H1 (cell line): ENCODE data around the gene PLCB4. TPM values are rescaled to one million over a fixed set of nuclear protein-coding genes. Genes with fewer than 3 reads are reported as not detected.

Experiments used
- CTCF ChIA-PET: fragments of 300-600 bp; sonication (Branson Sonifier 250); formaldehyde crosslinking; loops from one replicate; lab custom pipeline; 2021; ENCODE audit not compliant: partially characterized antibody; lab: Charles Lee
- POLR2A ChIA-PET: fragments of 300-600 bp; sonication (Branson Sonifier 250); formaldehyde crosslinking; loops from one replicate; lab custom pipeline; 2021; ENCODE audit warnings: inconsistent platforms; ENCODE audit not compliant: partially characterized antibody; lab: Charles Lee
- DNase-seq, 2 experiments: peaks; one replicate each; pipeline versions ENCODE4 v3.0.0 to v3.0.0-alpha.2; 2010 to 2022; ENCODE audit warnings: low spot score in 2 of 2, low read depth in 1 of 2, mixed read lengths in 1 of 2
- FAIRE-seq: peaks from 2 replicates; lab custom pipeline; 2011; peaks lifted over from hg19 to GRCh38; lab: Jason Lieb, UNC
- H2AFZ ChIP-seq: 2 replicates; pipeline ENCODE4 v1.8.1; 2012; ENCODE audit warnings: low read length, inconsistent platforms
- H2AK5ac ChIP-seq: 2 replicates; pipeline ENCODE4 v1.6.1; 2013; ENCODE audit warnings: low read depth, low read length
- H2BK120ac ChIP-seq: replicated peaks from 2 replicates; pipeline ENCODE3; 2013; ENCODE audit warnings: low read depth, low read length, inconsistent platforms
- H2BK12ac ChIP-seq: 2 replicates; pipeline ENCODE4 v1.6.1; 2013; ENCODE audit warnings: low read depth, low read length
- H2BK15ac ChIP-seq: 2 replicates; pipeline ENCODE4 v1.6.1; 2013; ENCODE audit warnings: low read length
- H2BK20ac ChIP-seq: 2 replicates; pipeline ENCODE4 v1.6.1; 2013; ENCODE audit warnings: low read length
- H2BK5ac ChIP-seq: 2 replicates; pipeline ENCODE4 v1.6.1; 2013; ENCODE audit warnings: low read depth, low read length
- H3K14ac ChIP-seq: 2 replicates; pipeline ENCODE4 v1.6.1; 2013; ENCODE audit warnings: inconsistent platforms; ENCODE audit not compliant: insufficient read length
- H3K18ac ChIP-seq: 2 replicates; pipeline ENCODE4 v1.6.1; 2013; ENCODE audit warnings: low read length; ENCODE audit errors: extremely low read depth
- H3K23ac ChIP-seq: 2 replicates; pipeline ENCODE4 v1.6.1; 2013; ENCODE audit warnings: inconsistent platforms; ENCODE audit not compliant: insufficient read length
- H3K23me2 ChIP-seq: 2 replicates; pipeline ENCODE4 v1.6.1; 2013; ENCODE audit warnings: low read depth, low read length
- H3K27ac ChIP-seq: 2 replicates; pipeline ENCODE4 v1.6.1; 2011; ENCODE audit warnings: low read depth, low read length, inconsistent platforms
- H3K27me3 ChIP-seq, 4 experiments: replicated peaks in 1 of 4; 1 replicate in 1 of 4; 2 replicates in 3 of 4; pipeline versions ENCODE4 v1.6.1 to v1.8.1; 2011 to 2013; ENCODE audit warnings: low read length in 3 of 4, mild to moderate bottlenecking in 3 of 4, inconsistent platforms in 2 of 4, mixed read lengths in 2 of 4, moderate library complexity in 1 of 4; ENCODE audit not compliant: control insufficient read depth in 3 of 4, insufficient read depth in 3 of 4; ENCODE audit errors: extremely low read depth in 1 of 4
- H3K36me3 ChIP-seq, 4 experiments: 2 replicates each; pipeline versions ENCODE4 v1.6.1 to v1.8.1; 2011 to 2013; ENCODE audit warnings: mild to moderate bottlenecking in 4 of 4, low read length in 3 of 4, moderate library complexity in 2 of 4, control low read depth in 1 of 4, inconsistent platforms in 1 of 4; ENCODE audit not compliant: insufficient read depth in 4 of 4, control insufficient read depth in 2 of 4
- H3K4ac ChIP-seq: replicated peaks from 2 replicates; pipeline ENCODE3; 2013; ENCODE audit warnings: low read length, low read depth, mixed read lengths, inconsistent platforms; ENCODE audit not compliant: insufficient read length
- H3K4me1 ChIP-seq, 4 experiments: replicated peaks in 1 of 4; 1 replicate in 1 of 4; 2 replicates in 3 of 4; pipeline versions ENCODE4 v1.6.1 to v1.8.1; 2011 to 2013; ENCODE audit warnings: low read length in 3 of 4, inconsistent platforms in 2 of 4, mixed read lengths in 1 of 4; ENCODE audit not compliant: insufficient read depth in 4 of 4, control insufficient read depth in 3 of 4
- H3K4me2 ChIP-seq, 2 experiments: 2 replicates each; pipeline versions ENCODE4 v1.6.1 to v1.8.1; 2011 to 2013; ENCODE audit warnings: low read depth in 2 of 2, low read length in 2 of 2, control low read depth in 1 of 2, inconsistent platforms in 1 of 2, mild to moderate bottlenecking in 1 of 2; ENCODE audit not compliant: insufficient read depth in 1 of 2
- H3K4me3 ChIP-seq, 4 experiments: fragments of 200-600, 300-600 bp in 1 of 4; sonication (generic), shearing (Covaris generic), sonication (Bioruptor Twin) in 1 of 4; 2 replicates each; pipeline versions ENCODE4 v1.5.1 to v1.8.1; 2011 to 2016; ENCODE audit warnings: low read length in 4 of 4, low read depth in 3 of 4, control low read depth in 2 of 4, inconsistent platforms in 2 of 4, mild to moderate bottlenecking in 2 of 4, mixed read lengths in 1 of 4, moderate library complexity in 1 of 4; ENCODE audit not compliant: insufficient read depth in 2 of 4; ENCODE audit errors: extremely low read depth in 1 of 4
- H3K56ac ChIP-seq: replicated peaks from 2 replicates; pipeline ENCODE3; 2013; ENCODE audit warnings: low read depth, mild to moderate bottlenecking, mixed read lengths, low read length, inconsistent platforms; ENCODE audit not compliant: insufficient read length
- H3K79me1 ChIP-seq: 2 replicates; pipeline ENCODE4 v1.6.1; 2013; ENCODE audit warnings: low read depth, low read length, control low read depth
- H3K79me2 ChIP-seq, 2 experiments: 2 replicates each; pipeline versions ENCODE4 v1.6.1 to v1.8.1; 2012 to 2013; ENCODE audit warnings: low read length in 2 of 2, mild to moderate bottlenecking in 2 of 2, inconsistent platforms in 1 of 2; ENCODE audit not compliant: insufficient read depth in 2 of 2, control insufficient read depth in 1 of 2
- H3K9ac ChIP-seq, 4 experiments: replicated peaks in 1 of 4; 1 replicate in 1 of 4; 2 replicates in 3 of 4; pipeline versions ENCODE4 v1.6.1 to v1.8.1; 2011 to 2013; ENCODE audit warnings: low read depth in 3 of 4, low read length in 3 of 4, control low read depth in 2 of 4, mild to moderate bottlenecking in 2 of 4, moderate library complexity in 2 of 4, inconsistent platforms in 1 of 4; ENCODE audit errors: extremely low read depth in 1 of 4
- H3K9me3 ChIP-seq, 2 experiments: 2 replicates each; pipeline versions ENCODE4 v1.6.1 to v1.8.1; 2012 to 2013; ENCODE audit warnings: mild to moderate bottlenecking in 2 of 2, moderate library complexity in 2 of 2, control low read depth in 1 of 2, inconsistent platforms in 1 of 2, low read depth in 1 of 2, low read length in 1 of 2, mixed read lengths in 1 of 2; ENCODE audit not compliant: insufficient read depth in 2 of 2
- H4K20me1 ChIP-seq, 2 experiments: replicated peaks in 1 of 2; 2 replicates each; pipeline versions ENCODE3 to v1.8.1; 2011 to 2013; ENCODE audit warnings: inconsistent platforms in 2 of 2, low read length in 2 of 2, mild to moderate bottlenecking in 1 of 2; ENCODE audit not compliant: insufficient read depth in 2 of 2, control insufficient read depth in 1 of 2
- H4K5ac ChIP-seq: 2 replicates; pipeline ENCODE4 v1.6.1; 2013; ENCODE audit warnings: low read length, low read depth, mixed read lengths, inconsistent platforms; ENCODE audit not compliant: insufficient read length
- H4K8ac ChIP-seq: 2 replicates; pipeline ENCODE4 v1.8.0; 2013; ENCODE audit warnings: mild to moderate bottlenecking, moderate library complexity, low read length, inconsistent platforms; ENCODE audit not compliant: insufficient read depth; ENCODE audit errors: extremely low read depth
- H4K91ac ChIP-seq: replicated peaks from 2 replicates; pipeline ENCODE3; 2013; ENCODE audit warnings: low read length, mixed read lengths, inconsistent platforms; ENCODE audit not compliant: insufficient read length
- WGBS, 2 experiments: shearing (Covaris generic) in 1 of 2; methylation state at CpG; one replicate each; pipeline versions ENCODE4 v1.1.6 to v1.1.7; 2013 to 2015; ENCODE audit warnings: low lambda C conversion rate in 2 of 2, mixed read lengths in 2 of 2, inconsistent platforms in 1 of 2, low coverage in 1 of 2, missing lambda C conversion rate in 1 of 2; ENCODE audit not compliant: insufficient replicate concordance in 2 of 2, insufficient coverage in 1 of 2, insufficient read length in 1 of 2; ENCODE audit errors: extremely low coverage in 1 of 2, missing lambda C conversion rate in 1 of 2; 5-methylcytosine and 5-hydroxymethylcytosine counted together
- polyA plus RNA-seq, 7 experiments: library from polyadenylated mRNA; depleted of rRNA in 3 of 7; stranded (reverse) in 5 of 7; unstranded in 2 of 7; fragments of >200 nt in 5 of 7; fragments of 200-250 nt in 2 of 7; gene quantifications; 1 replicate in 5 of 7; 2 replicates in 1 of 7; 4 replicates in 1 of 7; pipeline versions ENCODE4 v1.2.1 to v1.2.3, GENCODE V29; 2011 to 2013; ENCODE audit warnings: missing spikeins in 2 of 7, mixed read lengths in 2 of 7
- total RNA-seq: library from RNA; stranded (reverse); fragmentation: NEBNext Ultra II Directional; extraction: Animal tissue kit (Norgen Biotek cat#: 25700); gene quantifications from 2 replicates; pipeline ENCODE4 v1.2.1, GENCODE V29; 2021

The PLCB4 gene
- total and polyA plus RNA-seq, 2 of the 8 experiments (the other 6 are each of a cell fraction or from before 2014, with no cell fraction given), result 3.2 to 14.1 TPM

DNA sequence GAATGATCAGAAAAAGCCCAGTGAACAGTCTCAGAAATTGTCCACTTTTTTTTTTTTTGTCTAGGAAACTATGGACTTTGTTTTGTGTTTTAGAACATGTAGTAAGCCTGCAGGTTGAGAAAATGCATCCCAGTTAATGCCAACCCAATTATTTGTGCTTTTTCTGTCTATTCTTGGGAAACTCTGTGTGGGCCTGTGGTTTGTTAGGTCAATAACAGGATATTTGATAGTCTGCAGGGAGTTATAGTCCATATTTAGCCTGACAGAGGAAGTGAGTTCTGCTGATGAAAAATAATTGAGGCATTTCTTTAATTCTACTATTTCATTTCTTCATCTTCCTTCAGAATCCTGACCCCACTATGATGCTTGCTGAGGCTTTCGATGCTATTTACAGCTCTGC is 291.5 kb downstream of the PLCB4 start:
- no peaks in the 10 kb centered on the region for H3K27me3 ChIP-seq
- H3K79me1 ChIP-seq, result no peaks in the 10 kb centered on the region
- no peak overlapping the region for H3K4me2 ChIP-seq
- no peak overlapping the region for H2BK12ac ChIP-seq
- WGBS, 2 experiments, result 67% methylated on average over 1 of the region's 1 CpG; no CpG with 5 or more reads in 1 of the 2 experiments
- H4K5ac ChIP-seq, result no peak overlapping the region
- H2AFZ ChIP-seq, result no peak overlapping the region
- H2BK5ac ChIP-seq, result no peak overlapping the region
- ChIA-PET POLR2A (no interaction called here), CTCF (interaction anchor here (1.0 to 2.4 kb wide), 11 partner anchors 9 to 1424 kb away, joined by 3 to 9 read pairs (median 4); no protein-coding TSS in a partner anchor)
- H4K8ac ChIP-seq, result no peak overlapping the region
- H2BK15ac ChIP-seq, result no peak overlapping the region
- no peak overlapping the region for H4K91ac ChIP-seq
- DNase-seq, result no peak
- H2BK20ac ChIP-seq, result no peak overlapping the region
- no peak overlapping the region for H3K4ac ChIP-seq
- no peaks in the 10 kb centered on the region for H3K23me2 ChIP-seq
- no peaks in the 10 kb centered on the region for H3K79me2 ChIP-seq
- no peak overlapping the region for H3K23ac ChIP-seq
- no peaks in the 10 kb centered on the region; a peak in 1 of 8 replicates for H3K36me3 ChIP-seq
- H2BK120ac ChIP-seq, result no peak overlapping the region
- no peak overlapping the region for H3K14ac ChIP-seq
- no peak overlapping the region for H3K56ac ChIP-seq
- no peak overlapping the region for H3K18ac ChIP-seq
- no peaks in the 10 kb centered on the region for H3K9me3 ChIP-seq
- no peaks in the 10 kb centered on the region for H3K4me1 ChIP-seq
- no peak overlapping the region for H3K27ac ChIP-seq
- FAIRE-seq, result no peak
- H2AK5ac ChIP-seq, result no peak overlapping the region
- H3K4me3 ChIP-seq, result no peak overlapping the region
- no peaks in the 10 kb centered on the region for H4K20me1 ChIP-seq
- no peak overlapping the region for H3K9ac ChIP-seq
